SU-DHL-6 (cell line): Measurements from ENCODE around the gene SUPT20HL1.

Source experiments
- H2AFZ ChIP-seq: fragments of 200-600 bp; sonication (generic); 2 replicates; pipeline ENCODE4 v1.6.1; 2014; ENCODE audit warnings: low read depth, mild to moderate bottlenecking, moderate library complexity, mixed read lengths, antibody characterized with exemption, low read length; ENCODE audit not compliant: severe bottlenecking
- H3F3A ChIP-seq: fragments of 200-600 bp; shearing (Covaris generic); 2 replicates; pipeline ENCODE4 v1.6.0; 2016; ENCODE audit warnings: antibody characterized with exemption, mild to moderate bottlenecking; ENCODE audit not compliant: insufficient read depth
- H3K27ac ChIP-seq: fragments of 200-600 bp; sonication (generic); 2 replicates; pipeline ENCODE4 v1.5.1; 2016; ENCODE audit warnings: low read depth, mild to moderate bottlenecking, low read length, moderate library complexity, mixed read lengths
- H3K27me3 ChIP-seq: fragments of 200-600 bp; sonication (generic), shearing (Covaris generic); 2 replicates; pipeline ENCODE4 v1.6.0; 2014; ENCODE audit warnings: mild to moderate bottlenecking, low read length
- H3K36me3 ChIP-seq: fragments of 200-600 bp; sonication (generic); 2 replicates; pipeline ENCODE4 v1.6.1; 2014; ENCODE audit warnings: mild to moderate bottlenecking, low read length, mixed read lengths
- H3K4me2 ChIP-seq: fragments of 300-600, 200-600 bp; shearing (Covaris generic), sonication (generic); 2 replicates; pipeline ENCODE4 v1.6.0; 2014; ENCODE audit warnings: low read length, low read depth, mild to moderate bottlenecking; ENCODE audit not compliant: poor library complexity, severe bottlenecking
- H3K4me3 ChIP-seq: fragments of 200-600 bp; sonication (generic); 2 replicates; pipeline ENCODE4 v1.5.1; 2014; ENCODE audit warnings: antibody characterized with exemption, low read length, mild to moderate bottlenecking, mixed read lengths; ENCODE audit not compliant: insufficient read depth, poor library complexity, severe bottlenecking
- H3K79me2 ChIP-seq: fragments of 200-600 bp; sonication (generic); 2 replicates; pipeline ENCODE4 v1.6.1; 2014; ENCODE audit warnings: mild to moderate bottlenecking, low read length, moderate library complexity; ENCODE audit not compliant: insufficient read depth
- H3K9ac ChIP-seq: fragments of 200-600 bp; sonication (generic); 2 replicates; pipeline ENCODE4 v1.7.0; 2014; ENCODE audit warnings: mild to moderate bottlenecking, low read length
- H3K9me2 ChIP-seq: fragments of 200-600 bp; sonication (generic); replicated peaks from 2 replicates; pipeline ENCODE4 v1.6.1; 2014; ENCODE audit warnings: low read length; ENCODE audit not compliant: insufficient read depth
- H3K9me3 ChIP-seq: fragments of 200-600 bp; sonication (generic); 2 replicates; pipeline ENCODE4 v1.6.1; 2014; ENCODE audit warnings: low read length, mixed read lengths; ENCODE audit not compliant: insufficient read depth
- H4K20me1 ChIP-seq: fragments of 200-600 bp; sonication (generic); 2 replicates; pipeline ENCODE4 v1.6.1; 2014; ENCODE audit warnings: low read depth, mild to moderate bottlenecking, antibody characterized with exemption, low read length, moderate library complexity, mixed read lengths
- CTCF ChIP-seq: fragments of 200-600 bp; sonication (generic); IDR thresholded peaks from one replicate; pipeline ENCODE4 v1.5.1; 2017; ENCODE audit warnings: antibody characterized with exemption, mild to moderate bottlenecking, low read length, moderate library complexity; ENCODE audit not compliant: insufficient read depth, poor library complexity, severe bottlenecking
- EZH2phosphoT487 ChIP-seq: fragments of 200-600 bp; sonication (generic), shearing (Covaris generic); conservative IDR thresholded peaks from 2 replicates; pipeline ENCODE4 v1.6.1; 2018; ENCODE audit warnings: mild to moderate bottlenecking, antibody characterized with exemption, low read length, moderate library complexity, mixed read lengths

SUPT20HL1 gene

GRCh38 chrX:24340501-24340900, 19.9 kb upstream of the SUPT20HL1 start:
- TF ChIP-seq EZH2phosphoT487 (no peak), CTCF (no peak)
- H3K9ac ChIP-seq, result no peak overlapping the region
- H3K9me3 ChIP-seq, result no peaks in the 10 kb centered on the region
- no peak overlapping the region for H3K27ac ChIP-seq
- no peaks in the 10 kb centered on the region for H3K79me2 ChIP-seq
- no peak overlapping the region for H2AFZ ChIP-seq
- no peaks in the 10 kb centered on the region for H3K27me3 ChIP-seq
- no peaks in the 10 kb centered on the region for H3F3A ChIP-seq
- no peak overlapping the region for H3K4me3 ChIP-seq
- H3K4me2 ChIP-seq, result no peak overlapping the region
- no peaks in the 10 kb centered on the region for H3K36me3 ChIP-seq
- no peaks in the 10 kb centered on the region for H3K9me2 ChIP-seq
- no peaks in the 10 kb centered on the region for H4K20me1 ChIP-seq

GRCh38 chrX:24341795-24342194, 18.6 kb upstream of the SUPT20HL1 start:
- TF ChIP-seq CTCF (no peak), EZH2phosphoT487 (no peak)
- Histone ChIP-seq H3K4me2 (no peak overlapping the region), H3K27me3 (no peaks in the 10 kb centered on the region), H3K27ac (no peak overlapping the region), H3K9me3 (no peaks in the 10 kb centered on the region), H3K36me3 (no peaks in the 10 kb centered on the region), H4K20me1 (no peaks in the 10 kb centered on the region), H3K79me2 (no peaks in the 10 kb centered on the region), H3K9ac (no peak overlapping the region), H3K9me2 (no peaks in the 10 kb centered on the region), H3F3A (no peaks in the 10 kb centered on the region), H2AFZ (no peak overlapping the region), H3K4me3 (no peak overlapping the region)

- no peaks in the 10 kb centered on the region for H3K79me2 ChIP-seq
- H3K36me3 ChIP-seq, result no peaks in the 10 kb centered on the region
- no peak overlapping the region for H3K4me2 ChIP-seq
- no peak for TF ChIP-seq CTCF
- no peak for TF ChIP-seq EZH2phosphoT487
- H3K27ac ChIP-seq, result no peak overlapping the region
- H2AFZ ChIP-seq, result no peak overlapping the region
- no peaks in the 10 kb centered on the region for H3K9me3 ChIP-seq
- no peaks in the 10 kb centered on the region for H3F3A ChIP-seq
- no peaks in the 10 kb centered on the region for H3K9me2 ChIP-seq
- no peak overlapping the region for H3K4me3 ChIP-seq
- H4K20me1 ChIP-seq, result no peaks in the 10 kb centered on the region
- H3K27me3 ChIP-seq, result no peaks in the 10 kb centered on the region
- H3K9ac ChIP-seq, result no peak overlapping the region
Measured at GRCh38 chrX:24343719-24344118, 16.7 kb upstream of the SUPT20HL1 start.
